Activated naive CD4-positive, alpha-beta T cell treated with anti-CD3 and anti-CD28 coated beads, Interleukin-2, amount 10 ng/mL, durations not matched to agents 7 days and 5 days (primary cell): ENCODE data around the gene ETFDH.
"Not testable (repeated sequence)": the region's sequence is repeated elsewhere in the genome, so short reads cannot be mapped to it uniquely, and the experiment has no call there.

Source experiments
- CTCF ChIA-PET: fragments of 350-600 bp; sonication (Branson Sonifier 250); formaldehyde crosslinking; loops from one replicate; lab custom pipeline; 2021; ENCODE audit warnings: antibody characterized with exemption; lab: Charles Lee
- DNase-seq: peaks from one replicate; pipeline ENCODE4 v3.0.0-alpha.2; 2020
- H3K27ac Mint-ChIP-seq: one replicate; pipeline ENCODE4 v1.8.0; 2021; ENCODE audit warnings: mild to moderate bottlenecking, moderate library complexity, mixed read lengths
- H3K27me3 Mint-ChIP-seq: one replicate; pipeline ENCODE4 v1.8.0; 2021; ENCODE audit warnings: mild to moderate bottlenecking, mixed read lengths
- H3K36me3 Mint-ChIP-seq: one replicate; pipeline ENCODE4 v1.8.0; 2021; ENCODE audit warnings: mixed read lengths
- H3K4me1 Mint-ChIP-seq: one replicate; pipeline ENCODE4 v1.8.0; 2021; ENCODE audit warnings: mixed read lengths
- H3K4me3 Mint-ChIP-seq: one replicate; pipeline ENCODE4 v1.8.0; 2021; ENCODE audit warnings: mild to moderate bottlenecking, moderate library complexity, mixed read lengths
- H3K9me3 Mint-ChIP-seq: one replicate; pipeline ENCODE4 v1.8.0; 2021; ENCODE audit warnings: mixed read lengths

The ETFDH gene

DNA sequence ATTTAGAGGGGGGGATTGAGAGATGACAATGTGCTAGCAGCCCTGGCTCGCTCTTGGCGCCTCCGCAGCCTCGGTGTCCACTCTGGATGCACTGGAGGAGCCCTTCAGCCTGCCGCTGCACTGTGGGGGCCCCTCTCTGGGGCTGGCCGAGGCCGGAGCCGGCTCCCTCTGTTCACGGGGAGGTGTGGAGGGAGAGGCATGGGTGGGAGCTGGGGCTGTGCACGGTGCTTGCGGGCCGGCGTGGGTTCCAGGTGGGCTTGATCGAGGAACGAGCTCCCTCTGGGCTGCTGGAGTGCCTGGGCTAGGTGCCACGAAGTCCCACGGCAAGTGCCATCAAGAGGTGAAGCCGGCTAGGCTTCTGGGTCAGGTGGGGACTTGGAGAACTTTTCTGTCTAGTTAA is 7.3 kb upstream of the ETFDH start:
- CTCF ChIA-PET = no interaction called here
- Mint-ChIP-seq H3K4me3 (no peak overlapping the region), H3K27me3 (peaks cover 3% of the 10 kb centered on the region), H3K36me3 (peaks cover 17% of the 10 kb centered on the region), H3K27ac (no peak overlapping the region), H3K9me3 (no peaks in the 10 kb centered on the region), H3K4me1 (peaks cover 7% of the 10 kb centered on the region)
- DNase-seq = no peak

DNA sequence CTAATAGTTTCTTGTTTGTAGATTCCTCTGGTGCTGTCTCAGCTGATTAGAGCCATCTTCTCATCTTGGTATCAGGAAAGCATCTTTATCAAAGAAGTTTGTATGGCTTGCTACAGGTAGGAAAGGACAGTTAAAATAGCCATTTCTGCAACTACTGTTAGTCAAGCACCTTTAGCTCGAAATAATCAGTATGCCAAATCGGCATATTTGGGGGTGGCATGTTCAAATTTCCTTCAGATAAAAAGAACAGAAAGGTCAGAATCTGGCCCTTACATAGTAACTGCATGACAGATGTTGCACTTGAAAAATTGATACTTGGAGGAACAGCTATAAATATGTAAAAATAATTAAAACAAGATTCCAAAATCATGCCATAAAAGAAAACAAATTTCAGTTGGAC is 5.2 kb upstream of the ETFDH start:
- H3K9me3 Mint-ChIP-seq = no peaks in the 10 kb centered on the region
- peaks cover 19% of the 10 kb centered on the region for H3K4me1 Mint-ChIP-seq
- peaks cover 5% of the 10 kb centered on the region for H3K27me3 Mint-ChIP-seq
- no peak for DNase-seq
- H3K4me3 Mint-ChIP-seq = no peak overlapping the region
- peaks cover 17% of the 10 kb centered on the region for H3K36me3 Mint-ChIP-seq
- CTCF ChIA-PET = interaction anchor here (0.7 kb wide), 1 partner anchor 14 kb away, joined by 3 read pairs; no protein-coding TSS in a partner anchor
- no peak overlapping the region for H3K27ac Mint-ChIP-seq

DNA sequence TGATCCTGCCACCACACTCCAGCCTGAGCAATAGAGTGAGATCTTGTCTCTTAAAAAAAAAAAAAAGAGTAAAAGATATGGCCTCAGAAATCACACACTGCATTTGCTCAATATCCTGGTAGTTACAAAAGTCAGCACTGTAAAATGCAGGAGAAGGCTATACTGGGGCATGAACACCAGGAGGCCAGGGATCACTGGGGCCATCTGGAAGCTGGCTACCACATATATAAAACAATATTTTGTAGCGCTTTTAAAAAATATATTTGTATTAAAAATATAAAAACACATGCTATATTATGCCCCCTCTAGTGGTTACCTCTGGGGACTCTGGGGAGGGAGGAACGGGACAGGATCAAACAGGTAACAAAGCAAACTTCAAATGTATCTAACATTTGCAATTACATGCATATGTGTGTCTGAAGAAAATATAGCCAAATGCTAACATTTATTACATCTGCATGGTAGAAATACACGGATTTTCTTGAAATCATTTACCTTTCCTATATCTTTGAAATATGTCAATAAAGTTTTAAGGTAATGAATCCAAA is 4.4 kb upstream of the ETFDH start:
- H3K9me3 Mint-ChIP-seq = no peaks in the 10 kb centered on the region
- H3K27me3 Mint-ChIP-seq = peaks cover 7% of the 10 kb centered on the region
- H3K36me3 Mint-ChIP-seq = peaks cover 17% of the 10 kb centered on the region
- peak; percentile 50 for DNase-seq
- peaks cover 24% of the 10 kb centered on the region for H3K4me1 Mint-ChIP-seq
- H3K4me3 Mint-ChIP-seq = no peak overlapping the region
- no peak overlapping the region for H3K27ac Mint-ChIP-seq
- CTCF ChIA-PET = interaction anchor here (0.6 to 0.7 kb wide), 2 partner anchors 13 to 437 kb away, joined by 3 to 4 read pairs; no protein-coding TSS in a partner anchor

DNA sequence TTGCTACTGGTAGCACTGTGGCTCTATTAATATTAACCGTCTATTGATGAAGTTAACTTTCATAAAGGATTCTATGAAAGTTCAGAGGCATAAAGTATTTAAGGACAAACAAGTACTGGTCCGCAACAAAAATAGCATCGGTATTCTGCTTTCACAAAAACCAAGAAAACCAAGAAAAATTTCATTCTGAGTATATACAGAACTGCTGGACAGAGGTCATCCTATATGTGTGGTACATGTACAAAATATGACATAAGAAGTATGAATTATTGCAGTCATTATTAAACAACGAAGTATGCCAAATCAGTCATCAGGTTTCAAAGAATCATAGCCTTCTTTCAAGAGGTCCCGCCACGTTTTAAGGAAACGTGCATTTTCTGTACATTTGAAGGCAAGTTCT is 2.8 kb upstream of the ETFDH start:
- Mint-ChIP-seq H3K4me1 (peaks cover 31% of the 10 kb centered on the region), H3K9me3 (no peaks in the 10 kb centered on the region), H3K27me3 (peaks cover 7% of the 10 kb centered on the region), H3K4me3 (no peak overlapping the region), H3K27ac (no peak overlapping the region), H3K36me3 (peaks cover 17% of the 10 kb centered on the region)
- CTCF ChIA-PET = interaction anchor here (1.7 kb wide), 1 partner anchor 182 kb away, joined by 4 read pairs; no protein-coding TSS in a partner anchor
- no peak for DNase-seq

DNA sequence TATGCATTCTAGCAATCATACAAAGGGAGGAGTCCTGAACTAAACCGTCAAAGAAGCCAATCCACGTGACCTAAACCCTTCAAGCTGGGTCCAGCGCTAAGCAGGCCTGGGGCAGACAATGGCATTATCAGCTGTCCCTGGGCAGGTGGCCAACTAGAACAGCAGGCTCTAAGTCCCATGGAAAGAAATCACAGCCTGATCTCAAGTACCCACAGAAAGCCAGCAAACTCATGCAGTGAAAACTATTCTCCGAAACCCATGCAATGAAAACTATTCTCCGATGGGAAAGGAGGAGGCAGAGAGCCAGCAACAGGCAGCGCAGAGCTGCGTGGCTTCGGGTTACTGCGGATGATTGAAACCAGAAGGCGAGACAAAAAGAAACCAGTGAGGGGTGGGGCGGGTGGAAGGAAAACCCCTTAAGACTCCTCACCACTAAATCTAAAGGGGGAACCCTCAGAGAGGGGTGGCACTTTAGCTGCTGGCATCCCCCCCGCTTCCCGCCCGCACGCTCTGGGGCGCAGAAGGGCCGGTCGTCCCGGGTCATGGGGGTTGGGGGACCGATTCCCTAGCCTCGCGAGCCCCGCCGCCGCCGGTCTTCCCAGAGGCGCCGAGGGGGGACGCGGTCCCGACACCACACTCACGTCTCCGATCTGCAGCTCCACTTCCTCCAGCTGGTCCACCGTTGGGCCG is 976 bp upstream of the ETFDH start:
- CTCF ChIA-PET = interaction anchor here (0.8 to 1.7 kb wide), 4 partner anchors 104 to 532 kb away, joined by 3 to 4 read pairs (median 4); no protein-coding TSS in a partner anchor
- peak overlapping the region; percentile 92 for H3K4me3 Mint-ChIP-seq
- H3K36me3 Mint-ChIP-seq = peaks cover 7% of the 10 kb centered on the region
- peaks cover 31% of the 10 kb centered on the region for H3K4me1 Mint-ChIP-seq
- peaks cover 7% of the 10 kb centered on the region for H3K27me3 Mint-ChIP-seq
- peak overlapping the region; percentile 97 for H3K27ac Mint-ChIP-seq
- peak; percentile 73 for DNase-seq
- H3K9me3 Mint-ChIP-seq = no peaks in the 10 kb centered on the region

DNA sequence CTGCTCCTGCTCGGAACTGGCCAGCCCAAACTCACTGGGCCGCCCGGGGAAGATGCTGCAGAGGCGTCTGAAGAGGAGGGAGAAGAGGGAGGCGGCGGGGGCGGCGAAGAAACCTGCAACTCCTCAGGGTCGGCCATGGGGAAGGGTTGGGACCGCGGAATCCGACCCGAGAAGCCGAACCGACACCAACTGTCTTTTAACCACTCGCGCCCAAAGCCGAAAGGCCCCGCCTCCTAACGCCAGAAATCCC is 506 bp upstream of the ETFDH start, which contains the start of gene C4orf46:
TSS of gene C4orf46 (minus strand) at position 223 of the 250 bp plus-strand sequence. CDS start at position 137, 86 bp downstream.
- peak within 1 kb of the TSS; percentile 92 for H3K4me3 Mint-ChIP-seq
- CTCF ChIA-PET = interaction anchor here (1.0 to 1.3 kb wide), 2 partner anchors 103 to 532 kb away, joined by 3 read pairs; no protein-coding TSS in a partner anchor
- H3K9me3 Mint-ChIP-seq = no peaks in the 10 kb centered on the region
- H3K27me3 Mint-ChIP-seq = peaks cover 7% of the 10 kb centered on the region
- peaks cover 31% of the 10 kb centered on the region for H3K4me1 Mint-ChIP-seq
- no peak for DNase-seq
- peaks cover 4% of the 10 kb centered on the region for H3K36me3 Mint-ChIP-seq
- H3K27ac Mint-ChIP-seq = peak within 1 kb of the TSS; percentile 97

DNA sequence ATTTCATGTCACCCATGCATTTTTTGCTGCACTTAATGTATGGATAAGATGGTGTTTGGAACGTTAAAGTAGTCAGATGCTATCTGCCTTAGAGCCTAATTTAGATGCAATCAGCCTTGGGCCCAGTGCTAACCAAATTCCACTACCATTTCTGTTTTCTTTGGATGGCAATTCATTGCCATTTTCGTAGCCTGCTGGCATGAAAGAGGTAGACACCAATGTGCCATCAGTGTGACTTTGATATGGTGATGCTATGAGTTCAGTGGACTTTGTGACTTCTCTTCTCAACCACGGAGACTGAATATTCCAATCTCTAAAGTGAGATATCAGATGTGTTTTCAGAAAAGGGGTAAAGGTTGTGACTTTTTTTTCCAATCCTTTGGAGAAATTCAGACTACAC is 1.5 kb downstream of the ETFDH start:
- no peak overlapping the region for H3K27ac Mint-ChIP-seq
- DNase-seq = no peak
- no peak overlapping the region for H3K4me3 Mint-ChIP-seq
- CTCF ChIA-PET = no interaction called here
- H3K4me1 Mint-ChIP-seq = peaks cover 28% of the 10 kb centered on the region
- no peaks in the 10 kb centered on the region for H3K9me3 Mint-ChIP-seq
- peaks cover 2% of the 10 kb centered on the region for H3K36me3 Mint-ChIP-seq
- H3K27me3 Mint-ChIP-seq = peaks cover 7% of the 10 kb centered on the region

DNA sequence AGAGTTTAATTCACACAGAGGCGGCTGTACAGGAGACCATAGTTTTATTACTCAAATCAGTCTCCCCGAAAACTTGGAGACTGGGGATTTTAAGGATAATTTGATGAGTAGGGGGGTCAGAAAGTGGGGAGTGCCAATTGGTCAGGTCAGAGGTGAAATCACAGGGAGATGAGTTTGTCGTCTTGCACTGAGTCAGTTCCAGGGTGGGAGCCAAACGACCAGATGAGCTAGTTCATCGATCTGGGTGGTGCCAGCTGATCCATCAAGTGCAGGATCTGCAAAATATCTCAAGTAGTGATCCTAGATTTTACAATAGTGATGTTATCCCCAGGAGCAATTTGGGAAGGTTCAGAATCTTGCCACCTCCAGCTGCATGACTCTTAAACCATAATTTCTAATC is 4.0 kb downstream of the ETFDH start:
- Mint-ChIP-seq H3K4me1 (peaks cover 12% of the 10 kb centered on the region), H3K27me3 (peaks cover 7% of the 10 kb centered on the region), H3K4me3 (no peak overlapping the region), H3K27ac (no peak overlapping the region), H3K36me3 (no peaks in the 10 kb centered on the region), H3K9me3 (no peaks in the 10 kb centered on the region)
- no peak for DNase-seq
- CTCF ChIA-PET = no interaction called here

DNA sequence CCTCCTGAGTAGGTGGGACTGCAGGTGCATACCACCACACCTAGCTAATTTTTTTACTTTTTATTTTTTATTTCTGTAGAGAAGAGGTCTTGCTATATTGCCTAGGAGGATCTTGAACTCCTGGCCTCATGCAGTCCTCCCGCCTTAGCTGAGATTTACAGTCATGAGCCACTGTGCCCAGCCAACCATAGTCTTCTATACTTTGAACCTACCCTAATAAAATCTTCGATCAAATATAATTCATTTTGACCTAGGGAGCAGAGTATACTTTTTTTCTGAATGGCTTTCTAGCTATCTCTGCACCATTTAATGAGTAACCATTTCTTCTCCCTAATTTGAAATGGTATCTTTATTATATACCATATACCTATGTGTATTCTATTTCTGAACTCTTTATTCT is 6.7 kb downstream of the ETFDH start:
- Mint-ChIP-seq H3K4me3 (no peak overlapping the region), H3K36me3 (peaks cover 2% of the 10 kb centered on the region), H3K4me1 (peaks cover 1% of the 10 kb centered on the region), H3K27ac (no peak overlapping the region), H3K27me3 (no peaks in the 10 kb centered on the region), H3K9me3 (no peaks in the 10 kb centered on the region)
- no peak for DNase-seq
- CTCF ChIA-PET = interaction anchor here (0.6 kb wide), 1 partner anchor 93 kb away, joined by 3 read pairs; no protein-coding TSS in a partner anchor

DNA sequence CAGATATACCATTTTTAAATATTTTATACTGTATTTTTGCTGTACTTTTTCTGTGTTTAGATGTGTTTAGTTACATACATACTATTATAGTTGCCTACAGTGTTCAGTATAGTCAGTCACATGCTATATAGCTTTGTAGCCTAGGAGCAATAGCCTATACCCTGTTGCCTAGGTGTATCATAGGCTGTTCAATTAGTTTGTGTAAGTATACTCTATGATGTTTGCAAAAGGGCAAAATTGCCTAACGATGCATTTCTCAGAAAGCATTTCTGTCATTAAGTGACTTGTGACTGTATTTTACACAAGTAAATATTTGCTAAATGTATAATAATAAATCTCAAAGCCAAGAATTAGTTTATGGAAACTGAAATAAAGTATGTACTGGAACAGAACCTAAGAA is 9.5 kb downstream of the ETFDH start:
- no peaks in the 10 kb centered on the region for H3K27me3 Mint-ChIP-seq
- no peak overlapping the region for H3K27ac Mint-ChIP-seq
- peaks cover 2% of the 10 kb centered on the region for H3K36me3 Mint-ChIP-seq
- CTCF ChIA-PET = interaction anchor here (0.7 kb wide), 1 partner anchor 14 kb away, joined by 3 read pairs; no protein-coding TSS in a partner anchor
- no peak overlapping the region for H3K4me3 Mint-ChIP-seq
- DNase-seq = no peak
- no peaks in the 10 kb centered on the region for H3K9me3 Mint-ChIP-seq
- no peaks in the 10 kb centered on the region for H3K4me1 Mint-ChIP-seq

DNA sequence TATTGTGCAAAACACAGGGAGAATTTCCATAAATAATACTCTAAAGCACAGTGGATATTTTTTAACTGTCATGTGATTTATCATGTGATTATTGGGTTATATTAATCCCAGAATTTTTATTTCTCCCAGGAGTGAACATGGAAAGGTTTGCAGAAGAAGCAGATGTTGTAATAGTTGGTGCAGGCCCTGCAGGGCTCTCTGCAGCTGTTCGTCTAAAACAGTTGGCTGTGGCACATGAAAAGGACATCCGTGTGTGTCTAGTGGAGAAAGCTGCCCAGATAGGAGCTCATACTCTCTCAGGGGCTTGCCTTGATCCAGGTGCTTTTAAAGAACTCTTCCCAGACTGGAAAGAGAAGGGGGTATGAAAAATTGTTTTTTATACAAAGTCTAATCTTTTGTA is 10.0 kb downstream of the ETFDH start:
- no peak overlapping the region for H3K4me3 Mint-ChIP-seq
- H3K9me3 Mint-ChIP-seq = no peaks in the 10 kb centered on the region
- CTCF ChIA-PET = no interaction called here
- no peaks in the 10 kb centered on the region for H3K27me3 Mint-ChIP-seq
- DNase-seq = no peak
- no peaks in the 10 kb centered on the region for H3K4me1 Mint-ChIP-seq
- H3K27ac Mint-ChIP-seq = no peak overlapping the region
- H3K36me3 Mint-ChIP-seq = peaks cover 2% of the 10 kb centered on the region

DNA sequence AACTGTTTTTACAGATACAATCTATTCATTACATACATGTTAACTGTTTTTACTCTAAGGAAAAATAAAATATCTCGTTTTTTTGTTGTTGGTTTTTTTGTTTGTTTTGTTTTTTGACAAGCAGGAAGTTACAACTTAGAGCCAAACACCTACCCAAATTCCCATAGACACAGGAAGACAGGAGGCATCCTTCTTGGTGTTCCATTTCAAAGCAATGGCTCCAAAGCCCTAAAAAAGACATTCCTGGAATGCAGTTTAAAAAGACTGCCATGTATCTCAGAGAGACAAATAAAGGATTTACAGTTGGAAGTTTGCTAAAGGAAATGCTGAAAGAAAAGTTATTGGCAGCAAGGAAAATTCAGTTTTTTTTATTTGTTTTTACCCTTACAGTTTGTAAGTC is 16.7 kb downstream of the ETFDH start:
- peaks cover 4% of the 10 kb centered on the region for H3K36me3 Mint-ChIP-seq
- H3K27me3 Mint-ChIP-seq = no peaks in the 10 kb centered on the region
- H3K27ac Mint-ChIP-seq = no peak overlapping the region
- H3K4me1 Mint-ChIP-seq = no peaks in the 10 kb centered on the region
- DNase-seq = no peak
- H3K9me3 Mint-ChIP-seq = no peaks in the 10 kb centered on the region
- CTCF ChIA-PET = no interaction called here
- no peak overlapping the region for H3K4me3 Mint-ChIP-seq

DNA sequence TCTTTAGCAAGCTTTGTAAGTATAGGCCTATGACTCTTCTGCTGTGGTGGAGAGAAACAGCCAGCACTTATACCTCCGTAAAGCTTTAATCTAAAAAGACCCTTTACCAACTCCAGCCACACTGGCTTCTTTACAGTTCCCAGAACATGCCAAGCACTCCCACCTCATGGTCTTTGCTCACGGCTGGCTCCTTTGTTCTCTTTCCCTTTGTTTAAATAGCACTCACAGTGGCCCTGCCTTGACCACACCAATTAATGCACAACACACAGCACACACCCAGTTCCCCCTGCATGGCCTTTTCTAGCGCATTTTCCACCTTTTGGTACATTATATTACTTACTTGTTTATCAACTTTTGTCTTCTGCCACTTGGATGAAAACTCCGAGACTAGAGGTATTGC is 32.2 kb downstream of the ETFDH start:
- no peaks in the 10 kb centered on the region for H3K27me3 Mint-ChIP-seq
- CTCF ChIA-PET = no interaction called here
- no peaks in the 10 kb centered on the region for H3K9me3 Mint-ChIP-seq
- H3K36me3 Mint-ChIP-seq = peaks cover 36% of the 10 kb centered on the region
- H3K4me1 Mint-ChIP-seq = no peaks in the 10 kb centered on the region
- H3K27ac Mint-ChIP-seq = no peak overlapping the region
- H3K4me3 Mint-ChIP-seq = no peak overlapping the region
- no peak for DNase-seq

DNA sequence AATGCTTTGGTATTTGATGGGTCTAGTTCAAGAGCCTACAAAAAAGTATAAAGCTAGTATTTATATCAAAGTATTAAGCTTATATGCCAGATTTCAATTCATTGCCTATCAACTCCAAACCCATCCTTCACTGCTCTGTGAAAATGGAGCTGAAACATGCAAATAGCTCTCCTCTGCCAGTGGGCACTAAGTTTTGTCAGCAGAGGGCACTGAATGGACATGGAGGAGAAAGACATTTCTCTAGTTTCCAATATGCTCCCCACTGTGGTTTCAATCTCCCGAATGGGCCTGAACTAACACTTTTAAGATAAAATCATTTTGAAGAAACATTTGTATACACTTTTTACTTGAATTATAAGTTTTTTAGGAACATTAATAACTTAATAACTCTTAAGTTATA is 38.7 kb downstream of the ETFDH start:
- Mint-ChIP-seq H3K9me3 (no peaks in the 10 kb centered on the region), H3K36me3 (peaks cover 70% of the 10 kb centered on the region), H3K27me3 (no peaks in the 10 kb centered on the region), H3K27ac (no peak overlapping the region), H3K4me3 (no peak overlapping the region), H3K4me1 (no peaks in the 10 kb centered on the region)
- CTCF ChIA-PET = interaction anchor here (1.0 to 1.8 kb wide), 4 partner anchors 139 to 480 kb away, joined by 3 to 8 read pairs (median 3); no protein-coding TSS in a partner anchor
- peak; percentile 21 for DNase-seq

DNA sequence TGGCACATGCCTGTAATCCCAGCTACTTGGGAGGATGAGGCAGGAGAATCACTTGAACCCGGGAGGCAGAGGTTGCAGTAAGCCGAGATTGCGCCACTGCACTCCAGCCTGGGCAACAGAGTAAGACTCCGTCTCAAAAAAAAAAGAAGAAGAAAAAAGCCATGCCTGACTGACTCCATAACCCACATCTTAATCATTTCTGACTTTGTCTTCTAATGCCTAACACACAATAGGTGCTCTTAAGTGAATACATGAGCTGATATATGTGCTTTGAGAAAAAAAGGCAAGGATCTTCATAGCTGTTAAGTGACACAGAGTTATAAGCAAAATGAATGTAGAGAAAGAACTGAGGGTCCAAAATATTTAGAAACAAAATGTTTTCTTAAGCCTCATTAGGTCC is 40.5 kb downstream of the ETFDH start:
- H3K4me1 Mint-ChIP-seq, H3K27me3 Mint-ChIP-seq, CTCF ChIA-PET, H3K9me3 Mint-ChIP-seq, H3K27ac Mint-ChIP-seq, H3K4me3 Mint-ChIP-seq, DNase-seq: not testable (repeated sequence)
- peaks cover 69% of the 10 kb centered on the region for H3K36me3 Mint-ChIP-seq
